A549 (cell line): ENCODE measurements around the gene PDE6G. TPM values are rescaled to one million over a fixed set of nuclear protein-coding genes. Genes with fewer than 3 reads are reported as not detected.
A peak's percentile ranks its signal among the peaks of the same experiment; 100 is the strongest.

ENCODE experiments used
- ATAC-seq, 2 experiments: fragments of 200-7000 bp in 1 of 2; fragments of >200 bp in 1 of 2; cut with Nextera tagmentation in 1 of 2; cut with Tn5 transposase in 1 of 2; 3 replicates each; pipeline versions ENCODE4 v1.8.0 to v1.9.1; 2018 to 2020; ENCODE audit warnings: mild to moderate bottlenecking in 1 of 2, moderate library complexity in 1 of 2
- CTCF ChIA-PET: fragments of 300-600 bp; sonication (Branson Sonifier 250); formaldehyde crosslinking; extraction: SDS; loops from one replicate; lab custom pipeline; 2021; ENCODE audit warnings: antibody characterized with exemption, inconsistent platforms; lab: Yijun Ruan, JAX
- POLR2A ChIA-PET: fragments of 350-600 bp; formaldehyde crosslinking; extraction: SDS; loops from one replicate; lab custom pipeline; 2021; ENCODE audit warnings: antibody characterized with exemption, inconsistent platforms; lab: Yijun Ruan, JAX
- DNase-seq, 2 experiments: peaks; one replicate each; pipeline versions ENCODE4 v3.0.0 to v3.0.0-alpha.2; 2011 to 2016; ENCODE audit warnings: low read depth in 1 of 2, low spot score in 1 of 2
- FAIRE-seq: peaks from 2 replicates; lab custom pipeline; 2011; peaks lifted over from hg19 to GRCh38; lab: Jason Lieb, UNC
- H3K27ac ChIP-seq, 2 experiments: fragments of >200 bp; sonication (Bioruptor Twin); formaldehyde crosslinking; 3 replicates each; pipeline ENCODE4 v1.5.1; 2016 to 2017
- H3K4me1 ChIP-seq: fragments of >200 bp; sonication (Bioruptor Twin); formaldehyde crosslinking; 3 replicates; pipeline ENCODE4 v1.6.1; 2016
- H3K4me2 ChIP-seq: fragments of >200 bp; sonication (Bioruptor Twin); formaldehyde crosslinking; 3 replicates; pipeline ENCODE4 v1.6.1; 2016
- H3K4me3 ChIP-seq: fragments of >200 bp; sonication (Bioruptor Twin); formaldehyde crosslinking; 3 replicates; pipeline ENCODE4 v1.5.1; 2016
- H3K9me3 ChIP-seq: fragments of >200 bp; sonication (Bioruptor Twin); formaldehyde crosslinking; 3 replicates; pipeline ENCODE4 v1.6.1; 2016
- ATOH8 ChIP-seq: fragments of 250-450 bp; sonication (Bioruptor Pico); IDR thresholded peaks from 2 replicates; pipeline ENCODE4 v1.5.0; 2020; ENCODE audit warnings: low read depth, mild to moderate bottlenecking, moderate library complexity
- CEBPB ChIP-seq, 2 experiments: fragments of >200 bp in 1 of 2; sonication (Bioruptor Twin) in 1 of 2; formaldehyde crosslinking in 1 of 2; IDR thresholded peaks; 2 replicates each; pipeline ENCODE4 v1.6.1; 2012 to 2016
- FOXS1 ChIP-seq: fragments of 250-450 bp; sonication (Bioruptor Pico); IDR thresholded peaks from 2 replicates; pipeline ENCODE4 v1.5.0; 2020; ENCODE audit warnings: mild to moderate bottlenecking, moderate library complexity
- HDAC2 ChIP-seq: fragments of 200-600 bp; sonication (generic); IDR thresholded peaks from 2 replicates; pipeline ENCODE4 v1.6.1; 2016
- HOXB5 ChIP-seq: fragments of 250-450 bp; sonication (Bioruptor Pico); IDR thresholded peaks from 2 replicates; pipeline ENCODE4 v1.5.0; 2020; ENCODE audit warnings: mild to moderate bottlenecking, moderate library complexity
- JUNB ChIP-seq: fragments of >200 bp; sonication (Bioruptor Twin); formaldehyde crosslinking; IDR thresholded peaks from 2 replicates; pipeline ENCODE4 v1.6.1; 2016
- KDM1A ChIP-seq: fragments of 200-600 bp; sonication (generic); IDR thresholded peaks from 2 replicates; pipeline ENCODE4 v1.6.1; 2016; ENCODE audit warnings: low read depth, mild to moderate bottlenecking
- MAFK ChIP-seq: fragments of 450-650 bp; IDR thresholded peaks from 2 replicates; pipeline ENCODE4 v1.6.1; 2014; ENCODE audit not compliant: partially characterized antibody
- POLR2A ChIP-seq: IDR thresholded peaks from 2 replicates; pipeline ENCODE4 v1.6.1; 2012; ENCODE audit warnings: mild to moderate bottlenecking, low read length
- RNF2 ChIP-seq: fragments of 200-600 bp; sonication (generic); IDR thresholded peaks from 2 replicates; pipeline ENCODE4 v1.6.1; 2016; ENCODE audit warnings: low read depth, mild to moderate bottlenecking, antibody characterized with exemption, moderate library complexity, borderline replicate concordance
- SREBF2 ChIP-seq: fragments of 450-650 bp; IDR thresholded peaks from 2 replicates; pipeline ENCODE4 v1.6.1; 2014; ENCODE audit warnings: mild to moderate bottlenecking, moderate library complexity
- TP53 ChIP-seq: fragments of 250-450 bp; sonication (Bioruptor Pico); IDR thresholded peaks from 2 replicates; pipeline ENCODE4 v1.5.0; 2021; ENCODE audit warnings: mild to moderate bottlenecking, moderate library complexity
- WGBS: methylation state at CpG from one replicate; pipeline ENCODE4 v1.1.6; 2017; ENCODE audit errors: missing lambda C conversion rate; 5-methylcytosine and 5-hydroxymethylcytosine counted together
- polyA plus RNA-seq, 4 experiments: library from polyadenylated mRNA; depleted of rRNA in 3 of 4; stranded (reverse); fragments of >200 nt; fragmentation: RNase III in 1 of 4; extraction: RNeasy Plus Mini Kit Qiagen cat#74134 plus additional on column Dnase treatment in 1 of 4; gene quantifications; 2 replicates in 3 of 4; 3 replicates in 1 of 4; pipeline ENCODE4 v1.2.3, GENCODE V29; 2011 to 2017
- TF ChIP-seq, protein P1 (sequence below): fragments of >200 bp; sonication (Bioruptor Twin); formaldehyde crosslinking; IDR thresholded peaks from 2 replicates; pipeline ENCODE4 v1.6.1; 2016
- TF ChIP-seq, protein P2 (sequence below): IDR thresholded peaks from 2 replicates; pipeline ENCODE4 v1.6.1; 2012; ENCODE audit warnings: low read depth, borderline replicate concordance

PDE6G gene
- polyA plus RNA-seq, 2 of the 4 experiments (the other 2 are of a cell fraction), result 1.2 TPM

DNA sequence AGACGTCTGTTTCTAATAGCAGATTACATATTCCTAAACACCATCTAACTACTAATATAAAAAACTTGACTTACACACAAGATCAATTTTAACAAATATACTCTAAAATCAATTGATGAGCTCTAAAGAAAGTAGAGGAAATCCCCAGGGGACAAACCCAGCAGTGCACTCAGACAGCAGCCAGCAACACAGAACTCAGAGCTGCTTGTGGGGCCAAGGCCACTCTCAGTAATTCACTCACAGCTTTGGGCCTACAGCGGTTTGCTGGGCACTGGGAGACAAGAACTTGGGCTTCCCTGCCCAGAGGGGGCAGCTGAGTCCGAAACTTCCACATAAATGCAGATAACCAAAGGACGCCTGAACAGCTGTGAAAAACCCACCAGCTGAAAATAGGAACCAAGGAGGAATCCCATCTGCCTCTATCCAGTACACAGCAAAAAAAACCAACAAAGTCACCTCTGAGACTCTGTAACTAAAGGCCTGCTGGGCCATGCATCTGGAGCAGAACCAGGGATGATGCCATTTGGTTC, 40.9 kb downstream of the PDE6G start:
- 95% methylated on average over 4 of the region's 4 CpGs for WGBS
- no peak overlapping the region for H3K4me2 ChIP-seq
- no peaks in the 10 kb centered on the region for H3K9me3 ChIP-seq
- no peak for DNase-seq
- no peak for TF ChIP-seq JUNB
- TF ChIP-seq, protein P1, sequence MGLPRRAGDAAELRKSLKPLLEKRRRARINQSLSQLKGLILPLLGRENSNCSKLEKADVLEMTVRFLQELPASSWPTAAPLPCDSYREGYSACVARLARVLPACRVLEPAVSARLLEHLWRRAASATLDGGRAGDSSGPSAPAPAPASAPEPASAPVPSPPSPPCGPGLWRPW, result no peak
- TF ChIP-seq POLR2A, result no peak
- TF ChIP-seq ATOH8 (CRISPR knock-in tag), result no peak
- no peak for TF ChIP-seq RNF2
- H3K27ac ChIP-seq, result no peak overlapping the region
- no peaks in the 10 kb centered on the region for H3K4me1 ChIP-seq
- POLR2A ChIA-PET, result interaction anchor here (0.6 kb wide), 1 partner anchor 56 kb away, joined by 6 read pairs; no protein-coding TSS in a partner anchor
- ATAC-seq, result peak in 1 of 2 experiments; percentile 16; a peak in 1 of 6 replicates
- no peak for FAIRE-seq
- no peak overlapping the region for H3K4me3 ChIP-seq
- CTCF ChIA-PET, result interaction anchor here (0.8 to 7.1 kb wide), 9 partner anchors 9 to 64 kb away, joined by 3 to 59 read pairs (median 3); no protein-coding TSS in a partner anchor

- ChIA-PET CTCF (interaction anchor here (7.1 kb wide), 1 partner anchor 11 kb away, joined by 59 read pairs; no protein-coding TSS in a partner anchor), POLR2A (no interaction called here)
- H3K4me3 ChIP-seq, result no peak overlapping the region
- no peaks in the 10 kb centered on the region for H3K9me3 ChIP-seq
- no peak overlapping the region for H3K27ac ChIP-seq
- ATAC-seq, result no peak
- no peak overlapping the region for H3K4me2 ChIP-seq
- WGBS, result 84% methylated on average over 16 of the region's 16 CpGs
- DNase-seq, result no peak
- no peaks in the 10 kb centered on the region for H3K4me1 ChIP-seq
- no peak for FAIRE-seq
- TF ChIP-seq MAFK (peak; percentile 17), CEBPB (IDR thresholded peaks at IDR 0.05) (no peak)
Observed at GRCh38 chr17:81612172-81612970, 44.0 kb downstream of the PDE6G start.

- FAIRE-seq (no peak), DNase-seq (no peak), ATAC-seq (peak in 1 of 2 experiments; percentile 27; a peak in 3 of 6 replicates)
- H3K4me3 ChIP-seq, result no peak overlapping the region
- POLR2A ChIA-PET, result interaction anchor here (0.9 kb wide), 1 partner anchor 12 kb away, joined by 7 read pairs; no protein-coding TSS in a partner anchor
- H3K9me3 ChIP-seq, result no peaks in the 10 kb centered on the region
- H3K4me2 ChIP-seq, result no peak overlapping the region
- H3K4me1 ChIP-seq, result no peaks in the 10 kb centered on the region
- no peak overlapping the region for H3K27ac ChIP-seq
- CTCF ChIA-PET, result interaction anchor here (1.0 to 4.3 kb wide), 6 partner anchors 9 to 90 kb away, joined by 3 to 36 read pairs (median 4); partner anchors contain the start of gene FAAP100
- 96% methylated on average over 19 of the region's 19 CpGs for WGBS
- TF ChIP-seq JUNB (no peak), HOXB5 (no peak), HDAC2 (no peak), TP53 (CRISPR knock-in tag) (no peak), KDM1A (no peak)
- TF ChIP-seq, protein P2, sequence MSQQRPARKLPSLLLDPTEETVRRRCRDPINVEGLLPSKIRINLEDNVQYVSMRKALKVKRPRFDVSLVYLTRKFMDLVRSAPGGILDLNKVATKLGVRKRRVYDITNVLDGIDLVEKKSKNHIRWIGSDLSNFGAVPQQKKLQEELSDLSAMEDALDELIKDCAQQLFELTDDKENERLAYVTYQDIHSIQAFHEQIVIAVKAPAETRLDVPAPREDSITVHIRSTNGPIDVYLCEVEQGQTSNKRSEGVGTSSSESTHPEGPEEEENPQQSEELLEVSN, result no peak
- TF ChIP-seq, all 56 proteins: peak for 0
Observed at GRCh38 chr17:81609541-81610311, 46.6 kb downstream of the PDE6G start.

- Histone ChIP-seq H3K27ac (no peak overlapping the region), H3K4me3 (no peak overlapping the region), H3K4me1 (no peaks in the 10 kb centered on the region), H3K4me2 (no peak overlapping the region), H3K9me3 (no peaks in the 10 kb centered on the region)
- no peak for DNase-seq
- TF ChIP-seq SREBF2 (no peak), FOXS1 (no peak)
- TF ChIP-seq, protein P2, result no peak
- 93% methylated on average over 13 of the region's 13 CpGs for WGBS
- ChIA-PET CTCF (interaction anchor here (0.9 to 4.3 kb wide), 8 partner anchors 8 to 89 kb away, joined by 3 to 36 read pairs (median 4); partner anchors contain the start of gene FAAP100), POLR2A (interaction anchor here (0.9 kb wide), 1 partner anchor 11 kb away, joined by 7 read pairs; no protein-coding TSS in a partner anchor)
- no peak for ATAC-seq
- no peak for FAIRE-seq
Observed at GRCh38 chr17:81608605-81609004, 47.7 kb downstream of the PDE6G start.
